B cell (primary cell): ENCODE data around the gene PRPF4.

Experiments used
- CTCF ChIP-seq: fragments of 200-600 bp; IDR thresholded peaks from one replicate; pipeline ENCODE4 v1.8.0; 2022; ENCODE audit warnings: antibody characterized with exemption, mild to moderate bottlenecking
- EZH2 ChIP-seq: IDR thresholded peaks from 2 replicates; pipeline ENCODE4 v1.6.1; 2012; ENCODE audit warnings: borderline replicate concordance, low read depth, mild to moderate bottlenecking, moderate library complexity, low read length; ENCODE audit not compliant: insufficient read depth, poor library complexity, severe bottlenecking

DNA sequence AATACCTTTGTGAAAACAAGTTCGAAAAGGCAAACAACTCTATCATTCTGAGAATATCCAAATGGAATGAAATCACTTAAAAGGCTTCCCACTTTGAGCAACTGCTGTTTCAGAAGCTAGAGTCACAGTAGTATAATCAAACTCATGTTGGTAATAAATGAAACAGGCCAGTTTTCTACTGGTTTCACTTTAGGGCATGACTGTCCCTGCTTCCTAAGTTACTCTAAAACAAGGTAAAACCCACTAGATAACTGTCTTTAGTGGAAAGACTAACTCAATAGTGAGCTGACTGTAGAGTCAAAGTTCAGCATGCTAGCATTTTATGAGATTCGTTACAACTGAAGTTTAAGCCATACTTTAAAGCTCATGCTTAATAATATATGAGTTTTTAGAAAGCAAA is 6.1 kb upstream of the PRPF4 start:
- TF ChIP-seq CTCF (no peak), EZH2 (no peak)
